Measurements from ENCODE around the gene LRFN5.

LRFN5 gene

DNA sequence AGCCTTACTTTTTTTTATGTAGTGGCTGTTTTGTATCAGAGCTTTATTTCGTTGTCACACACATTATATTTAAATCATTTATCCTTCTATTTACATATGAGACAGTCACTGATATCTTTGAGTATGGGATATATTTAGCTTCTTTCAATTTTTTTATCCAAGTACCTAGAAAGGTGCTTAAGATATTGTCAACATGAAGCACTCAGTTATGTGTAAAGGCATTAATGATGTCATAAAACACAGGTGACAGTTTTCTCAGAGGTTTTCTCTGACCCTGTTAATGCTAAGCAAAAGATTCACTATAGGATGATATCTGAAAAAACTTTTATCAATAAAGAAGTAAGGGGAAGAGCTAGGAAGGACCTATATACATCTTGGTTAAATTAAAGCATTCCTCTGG, 23.2 kb downstream of the LRFN5 start:
- no peaks in the 10 kb centered on the region for H3F3A ChIP-seq (ENCODE audit: control insufficient read depth, insufficient read depth)
- no peaks in the 10 kb centered on the region for H3K36me3 ChIP-seq (ENCODE audit: control insufficient read depth, low read length)
- no peaks in the 10 kb centered on the region for H3K9me3 ChIP-seq (ENCODE audit: control insufficient read depth, insufficient read depth, low read length)
- H3K27ac ChIP-seq (ENCODE audit: low read depth, low read length), result no peak overlapping the region
- H3K27me3 ChIP-seq (ENCODE audit: control insufficient read depth, low read length), result no peaks in the 10 kb centered on the region
- H3K4me2 ChIP-seq (ENCODE audit: low read length), result no peak overlapping the region
- H3K4me3 ChIP-seq (ENCODE audit: low read length), result no peak overlapping the region
- TF ChIP-seq, protein P1, sequence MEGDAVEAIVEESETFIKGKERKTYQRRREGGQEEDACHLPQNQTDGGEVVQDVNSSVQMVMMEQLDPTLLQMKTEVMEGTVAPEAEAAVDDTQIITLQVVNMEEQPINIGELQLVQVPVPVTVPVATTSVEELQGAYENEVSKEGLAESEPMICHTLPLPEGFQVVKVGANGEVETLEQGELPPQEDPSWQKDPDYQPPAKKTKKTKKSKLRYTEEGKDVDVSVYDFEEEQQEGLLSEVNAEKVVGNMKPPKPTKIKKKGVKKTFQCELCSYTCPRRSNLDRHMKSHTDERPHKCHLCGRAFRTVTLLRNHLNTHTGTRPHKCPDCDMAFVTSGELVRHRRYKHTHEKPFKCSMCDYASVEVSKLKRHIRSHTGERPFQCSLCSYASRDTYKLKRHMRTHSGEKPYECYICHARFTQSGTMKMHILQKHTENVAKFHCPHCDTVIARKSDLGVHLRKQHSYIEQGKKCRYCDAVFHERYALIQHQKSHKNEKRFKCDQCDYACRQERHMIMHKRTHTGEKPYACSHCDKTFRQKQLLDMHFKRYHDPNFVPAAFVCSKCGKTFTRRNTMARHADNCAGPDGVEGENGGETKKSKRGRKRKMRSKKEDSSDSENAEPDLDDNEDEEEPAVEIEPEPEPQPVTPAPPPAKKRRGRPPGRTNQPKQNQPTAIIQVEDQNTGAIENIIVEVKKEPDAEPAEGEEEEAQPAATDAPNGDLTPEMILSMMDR (IDR thresholded peaks at IDR 0.05; ENCODE audit: low read depth, low read length, poor library complexity, severe bottlenecking), result no peak
- TF ChIP-seq EZH2phosphoT487 (IDR thresholded peaks at IDR 0.05; ENCODE audit: borderline replicate concordance, low read length), result no peak
- H4K20me1 ChIP-seq (ENCODE audit: control insufficient read depth, insufficient read depth, low read depth, low read length), result no peaks in the 10 kb centered on the region
- no peaks in the 10 kb centered on the region for H3K4me1 ChIP-seq (ENCODE audit: control insufficient read depth, low read length)
- H3K79me2 ChIP-seq (ENCODE audit: control insufficient read depth, low read length), result no peaks in the 10 kb centered on the region
- no peaks in the 10 kb centered on the region for H3K9me2 ChIP-seq (replicated peaks; ENCODE audit: control insufficient read depth, low read length)

DNA sequence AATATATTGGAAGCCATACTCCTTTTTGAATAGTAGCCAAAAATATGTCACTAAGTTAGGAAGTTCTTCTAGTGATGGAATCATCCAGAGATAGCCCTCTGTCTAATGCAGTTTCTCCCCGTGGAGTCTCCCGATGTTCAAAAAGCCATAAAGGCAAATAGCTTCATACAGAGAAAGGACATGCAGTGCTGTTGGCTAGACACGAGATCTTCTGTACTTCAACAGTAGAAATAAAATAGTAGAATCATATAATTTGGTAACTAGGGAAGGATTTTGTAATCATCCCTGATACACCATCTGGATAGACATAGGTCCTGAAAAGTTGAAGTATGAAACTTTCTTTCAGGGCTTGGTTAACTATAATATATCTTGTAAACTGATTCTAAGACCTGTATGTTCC, 27.6 kb downstream of the LRFN5 start:
- TF ChIP-seq EZH2phosphoT487 (IDR thresholded peaks at IDR 0.05; ENCODE audit: borderline replicate concordance, low read length), result no peak
- TF ChIP-seq, protein P1 (IDR thresholded peaks at IDR 0.05; ENCODE audit: low read depth, low read length, poor library complexity, severe bottlenecking), result no peak
- H3F3A ChIP-seq (ENCODE audit: control insufficient read depth, insufficient read depth), result no peaks in the 10 kb centered on the region
- no peaks in the 10 kb centered on the region for H4K20me1 ChIP-seq (ENCODE audit: control insufficient read depth, insufficient read depth, low read depth, low read length)
- no peak overlapping the region for H3K4me2 ChIP-seq (ENCODE audit: low read length)
- H3K9me2 ChIP-seq (replicated peaks; ENCODE audit: control insufficient read depth, low read length), result no peaks in the 10 kb centered on the region
- H3K4me1 ChIP-seq (ENCODE audit: control insufficient read depth, low read length), result no peaks in the 10 kb centered on the region
- no peaks in the 10 kb centered on the region for H3K36me3 ChIP-seq (ENCODE audit: control insufficient read depth, low read length)
- H3K27me3 ChIP-seq (ENCODE audit: control insufficient read depth, low read length), result no peaks in the 10 kb centered on the region
- no peak overlapping the region for H3K4me3 ChIP-seq (ENCODE audit: low read length)
- no peaks in the 10 kb centered on the region for H3K79me2 ChIP-seq (ENCODE audit: control insufficient read depth, low read length)
- no peak overlapping the region for H3K27ac ChIP-seq (ENCODE audit: low read depth, low read length)
- no peaks in the 10 kb centered on the region for H3K9me3 ChIP-seq (ENCODE audit: control insufficient read depth, insufficient read depth, low read length)

DNA sequence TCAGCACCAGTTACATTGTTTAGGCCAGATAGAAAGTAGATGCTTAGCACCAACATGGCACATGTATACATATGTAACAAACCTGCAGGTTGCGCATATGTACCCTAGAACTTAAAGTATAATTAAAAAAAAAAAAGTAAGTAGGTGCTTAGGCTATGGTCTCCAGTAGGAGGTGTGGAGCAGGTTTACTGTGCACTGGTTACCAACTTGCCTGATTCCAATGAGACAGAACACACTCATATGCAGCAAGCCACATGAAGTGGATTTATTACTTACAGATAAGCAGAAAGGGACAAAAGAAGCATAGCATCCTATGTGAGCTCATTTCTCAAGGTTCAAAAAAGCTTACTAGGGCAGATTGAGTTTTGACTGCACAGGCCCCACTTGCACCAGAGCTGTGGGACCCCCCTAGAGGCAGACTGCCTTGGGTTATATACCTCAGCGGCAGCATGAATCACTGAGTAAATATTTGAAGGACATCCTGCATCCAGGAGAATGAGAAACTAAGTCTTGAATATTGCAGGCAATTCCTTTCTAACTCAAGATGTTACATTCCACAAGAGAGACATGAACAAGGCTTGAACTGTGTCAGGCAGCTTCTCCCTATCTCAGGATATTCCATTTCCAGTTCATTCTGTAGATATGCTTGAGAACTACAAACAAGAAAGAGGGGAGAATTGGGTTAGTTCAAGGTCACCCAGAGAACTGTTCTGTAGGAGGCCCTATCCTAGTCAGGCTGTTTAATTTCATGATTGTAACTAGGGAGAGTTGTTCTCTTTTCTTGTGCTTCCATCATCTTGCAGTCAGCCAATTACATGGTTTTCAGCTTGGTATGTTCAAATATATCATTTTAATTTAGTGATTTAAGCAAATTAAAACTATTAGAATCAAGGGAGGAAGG, 30.1 kb downstream of the LRFN5 start:
- Histone ChIP-seq H3K79me2 (ENCODE audit: control insufficient read depth, low read length) (no peaks in the 10 kb centered on the region), H3K9me3 (ENCODE audit: control insufficient read depth, insufficient read depth, low read length) (no peaks in the 10 kb centered on the region)
- TF ChIP-seq EZH2phosphoT487 (IDR thresholded peaks at IDR 0.05; ENCODE audit: borderline replicate concordance, low read length), result no peak
- TF ChIP-seq, protein P1 (IDR thresholded peaks at IDR 0.05; ENCODE audit: low read depth, low read length, poor library complexity, severe bottlenecking), result no peak

More for the DNA sequence above, 30.1 kb downstream of the LRFN5 start:
- H3K4me1 ChIP-seq (ENCODE audit: control insufficient read depth, low read length), result no peaks in the 10 kb centered on the region
- no peaks in the 10 kb centered on the region for H3F3A ChIP-seq (ENCODE audit: control insufficient read depth, insufficient read depth)
- H3K36me3 ChIP-seq (ENCODE audit: control insufficient read depth, low read length), result no peaks in the 10 kb centered on the region
- no peaks in the 10 kb centered on the region for H3K9me2 ChIP-seq (replicated peaks; ENCODE audit: control insufficient read depth, low read length)
- H3K27ac ChIP-seq (ENCODE audit: low read depth, low read length), result no peak overlapping the region
- no peak overlapping the region for H3K4me2 ChIP-seq (ENCODE audit: low read length)
- no peaks in the 10 kb centered on the region for H3K27me3 ChIP-seq (ENCODE audit: control insufficient read depth, low read length)
- H3K4me3 ChIP-seq (ENCODE audit: low read length), result no peak overlapping the region
- H4K20me1 ChIP-seq (ENCODE audit: control insufficient read depth, insufficient read depth, low read depth, low read length), result no peaks in the 10 kb centered on the region
